Fibroblast of lung (primary cell): ENCODE data around the gene SCYGR4.

Experiments
- EZH2 ChIP-seq: IDR thresholded peaks from 2 replicates; pipeline ENCODE4 v1.5.1; 2012; ENCODE audit warnings: low read length, control low read depth, mild to moderate bottlenecking; ENCODE audit errors: missing control alignments
- TF ChIP-seq, protein P1 (sequence below), 2 donors: IDR thresholded peaks in 1 of 2; conservative IDR thresholded peaks in 1 of 2; 1 replicate in 1 of 2; 2 replicates in 1 of 2; pipeline ENCODE4 v1.5.1; 2011 to 2012; ENCODE audit warnings: low read length in 2 of 2, control low read depth in 1 of 2, inconsistent platforms in 1 of 2, low read depth in 1 of 2, mild to moderate bottlenecking in 1 of 2

DNA sequence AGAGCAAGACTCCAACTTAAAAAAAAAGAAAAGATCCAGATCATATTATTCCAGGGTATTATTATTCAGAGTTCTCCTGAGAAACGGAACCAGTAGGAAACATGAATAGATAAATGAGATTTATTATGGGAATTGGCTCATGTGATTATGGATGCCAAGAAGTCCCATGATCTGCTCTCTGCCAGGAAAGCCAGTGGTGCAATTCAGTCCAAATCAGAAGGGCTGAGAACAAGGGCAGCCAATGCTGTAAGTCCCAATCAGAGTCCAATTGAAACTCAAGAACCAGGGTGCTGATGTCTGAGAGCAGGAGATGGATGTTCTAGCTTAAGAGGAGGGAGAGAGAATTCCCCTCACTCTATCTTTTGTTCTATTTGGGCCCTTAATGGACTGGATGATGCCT is 10.8 kb upstream of the SCYGR4 start:
- TF ChIP-seq, protein P1, sequence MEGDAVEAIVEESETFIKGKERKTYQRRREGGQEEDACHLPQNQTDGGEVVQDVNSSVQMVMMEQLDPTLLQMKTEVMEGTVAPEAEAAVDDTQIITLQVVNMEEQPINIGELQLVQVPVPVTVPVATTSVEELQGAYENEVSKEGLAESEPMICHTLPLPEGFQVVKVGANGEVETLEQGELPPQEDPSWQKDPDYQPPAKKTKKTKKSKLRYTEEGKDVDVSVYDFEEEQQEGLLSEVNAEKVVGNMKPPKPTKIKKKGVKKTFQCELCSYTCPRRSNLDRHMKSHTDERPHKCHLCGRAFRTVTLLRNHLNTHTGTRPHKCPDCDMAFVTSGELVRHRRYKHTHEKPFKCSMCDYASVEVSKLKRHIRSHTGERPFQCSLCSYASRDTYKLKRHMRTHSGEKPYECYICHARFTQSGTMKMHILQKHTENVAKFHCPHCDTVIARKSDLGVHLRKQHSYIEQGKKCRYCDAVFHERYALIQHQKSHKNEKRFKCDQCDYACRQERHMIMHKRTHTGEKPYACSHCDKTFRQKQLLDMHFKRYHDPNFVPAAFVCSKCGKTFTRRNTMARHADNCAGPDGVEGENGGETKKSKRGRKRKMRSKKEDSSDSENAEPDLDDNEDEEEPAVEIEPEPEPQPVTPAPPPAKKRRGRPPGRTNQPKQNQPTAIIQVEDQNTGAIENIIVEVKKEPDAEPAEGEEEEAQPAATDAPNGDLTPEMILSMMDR (conservative IDR thresholded peaks at IDR 0.05 in 1 of 2, IDR thresholded peaks at IDR 0.05 in 1 of 2; ENCODE audit: low read depth in 1 of 2, low read length in 2 of 2), result no peak
- no peak for TF ChIP-seq EZH2
